VCaP (cell line): Measurements from ENCODE around the gene PGS1.

ENCODE experiments used
- H3K27ac ChIP-seq: fragments of 450-650 bp; 2 replicates; pipeline ENCODE4 v1.5.1; 2017
- TF ChIP-seq, protein P1 (sequence below): fragments of 450-650 bp; conservative IDR thresholded peaks from 2 replicates; pipeline ENCODE4 v1.5.1; 2017; ENCODE audit warnings: mild to moderate bottlenecking, moderate library complexity

Gene PGS1

DNA sequence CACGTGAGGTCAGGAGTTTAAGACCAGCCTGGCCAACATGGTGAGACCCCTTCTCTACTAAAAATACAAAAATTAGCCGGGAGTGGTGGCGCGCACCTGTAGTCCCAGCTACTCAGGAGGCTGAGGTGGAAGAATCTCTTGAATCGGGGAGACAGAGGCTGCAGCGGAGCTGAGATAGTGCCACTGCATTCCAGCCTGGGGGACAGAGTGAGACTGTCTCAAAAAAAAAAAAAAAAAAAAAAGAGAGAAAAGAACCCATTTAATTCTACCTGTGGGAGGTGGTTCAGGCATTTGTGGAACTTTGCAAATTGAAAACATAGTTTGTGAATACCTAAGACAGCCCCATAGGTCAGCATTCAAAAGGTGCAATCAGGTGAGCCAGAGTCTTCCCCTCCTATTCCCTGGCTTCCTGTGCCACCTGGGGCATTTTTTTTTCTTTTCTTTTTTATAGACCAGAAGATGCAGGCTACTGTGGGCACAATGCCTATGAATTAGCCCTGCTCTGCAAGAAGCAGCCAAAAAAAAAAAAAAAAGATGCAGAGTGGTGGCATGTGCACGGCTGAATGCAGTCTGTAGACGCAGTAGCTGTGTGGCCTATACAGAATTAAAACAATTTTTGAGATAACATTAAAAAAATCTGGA lies 9.5 kb upstream of the PGS1 start:
- TF ChIP-seq, protein P1, sequence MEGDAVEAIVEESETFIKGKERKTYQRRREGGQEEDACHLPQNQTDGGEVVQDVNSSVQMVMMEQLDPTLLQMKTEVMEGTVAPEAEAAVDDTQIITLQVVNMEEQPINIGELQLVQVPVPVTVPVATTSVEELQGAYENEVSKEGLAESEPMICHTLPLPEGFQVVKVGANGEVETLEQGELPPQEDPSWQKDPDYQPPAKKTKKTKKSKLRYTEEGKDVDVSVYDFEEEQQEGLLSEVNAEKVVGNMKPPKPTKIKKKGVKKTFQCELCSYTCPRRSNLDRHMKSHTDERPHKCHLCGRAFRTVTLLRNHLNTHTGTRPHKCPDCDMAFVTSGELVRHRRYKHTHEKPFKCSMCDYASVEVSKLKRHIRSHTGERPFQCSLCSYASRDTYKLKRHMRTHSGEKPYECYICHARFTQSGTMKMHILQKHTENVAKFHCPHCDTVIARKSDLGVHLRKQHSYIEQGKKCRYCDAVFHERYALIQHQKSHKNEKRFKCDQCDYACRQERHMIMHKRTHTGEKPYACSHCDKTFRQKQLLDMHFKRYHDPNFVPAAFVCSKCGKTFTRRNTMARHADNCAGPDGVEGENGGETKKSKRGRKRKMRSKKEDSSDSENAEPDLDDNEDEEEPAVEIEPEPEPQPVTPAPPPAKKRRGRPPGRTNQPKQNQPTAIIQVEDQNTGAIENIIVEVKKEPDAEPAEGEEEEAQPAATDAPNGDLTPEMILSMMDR: no peak

DNA sequence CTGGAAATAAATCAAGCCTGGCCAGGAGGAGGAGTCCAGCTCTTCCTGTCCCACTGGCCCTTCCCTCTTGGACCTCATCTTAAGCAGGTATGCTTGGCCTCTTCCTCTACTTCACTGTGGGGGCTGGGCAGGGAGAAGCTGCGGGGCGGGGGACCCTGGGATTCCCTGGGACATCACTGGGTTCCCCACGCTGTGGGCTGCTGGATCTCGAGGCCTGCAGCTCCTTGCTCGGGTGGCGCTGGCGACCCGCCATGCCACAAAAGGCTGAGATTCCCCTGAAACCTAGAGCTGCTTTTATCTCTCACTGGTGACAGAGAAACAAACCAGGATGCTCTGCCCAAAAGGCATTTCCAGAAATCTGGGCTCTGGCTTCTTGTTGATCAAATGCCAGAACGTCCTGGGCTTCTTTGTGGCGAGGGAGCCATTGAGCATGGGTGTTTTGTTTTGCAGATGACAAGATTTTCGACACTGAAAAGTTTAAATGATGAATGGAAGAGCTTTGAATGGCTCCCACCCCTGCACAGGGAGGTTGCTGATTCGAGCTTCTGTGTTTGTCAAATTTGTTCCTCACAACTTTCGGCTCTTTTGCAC lies 8.6 kb upstream of the PGS1 start:
- TF ChIP-seq, protein P1: no peak
- H3K27ac ChIP-seq: peak overlapping the region; percentile 57

More for the DNA sequence above, 9.5 kb upstream of the PGS1 start:
- peak overlapping the region; percentile 57 for H3K27ac ChIP-seq

DNA sequence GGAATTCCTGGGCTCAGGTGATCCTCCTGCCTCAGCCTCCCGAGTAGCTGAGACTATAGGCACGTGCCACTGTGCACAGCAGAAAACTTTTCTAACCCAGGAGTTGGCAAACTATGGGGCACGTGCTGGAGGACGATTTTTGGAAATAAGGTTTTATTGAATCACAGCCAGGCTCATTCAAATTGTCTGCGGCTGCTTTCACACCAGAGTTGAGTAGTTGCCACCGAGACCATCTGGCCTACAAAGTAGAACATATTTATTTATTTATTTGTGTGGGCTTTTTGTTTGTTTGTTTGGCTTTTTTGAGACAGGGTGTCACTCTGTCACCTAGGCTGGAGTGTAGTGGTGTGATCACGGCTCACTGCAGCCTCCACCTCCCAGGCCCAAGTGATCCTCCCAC lies 7.4 kb upstream of the PGS1 start:
- TF ChIP-seq, protein P1: no peak
- H3K27ac ChIP-seq: no peak overlapping the region

DNA sequence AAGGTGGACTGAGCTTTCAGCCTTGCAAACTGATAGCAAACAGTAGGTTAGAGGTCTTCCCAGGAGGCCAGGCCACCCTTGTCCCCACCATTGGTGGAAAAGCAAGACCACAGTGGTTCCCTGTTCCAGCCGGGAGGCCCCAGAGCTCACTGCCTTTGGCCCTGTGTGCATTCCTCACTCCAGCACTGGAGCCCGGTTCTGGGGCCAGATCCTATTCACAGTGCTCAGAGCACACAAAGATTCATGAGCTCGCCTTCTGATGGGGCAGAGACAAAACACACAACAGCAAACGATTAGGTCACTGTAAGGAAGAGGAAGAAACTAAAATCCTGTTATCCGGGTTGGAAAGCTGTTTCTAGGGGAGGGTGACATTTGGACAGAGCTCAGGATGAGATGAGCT lies 5.6 kb upstream of the PGS1 start:
- no peak overlapping the region for H3K27ac ChIP-seq
- TF ChIP-seq, protein P1: no peak

DNA sequence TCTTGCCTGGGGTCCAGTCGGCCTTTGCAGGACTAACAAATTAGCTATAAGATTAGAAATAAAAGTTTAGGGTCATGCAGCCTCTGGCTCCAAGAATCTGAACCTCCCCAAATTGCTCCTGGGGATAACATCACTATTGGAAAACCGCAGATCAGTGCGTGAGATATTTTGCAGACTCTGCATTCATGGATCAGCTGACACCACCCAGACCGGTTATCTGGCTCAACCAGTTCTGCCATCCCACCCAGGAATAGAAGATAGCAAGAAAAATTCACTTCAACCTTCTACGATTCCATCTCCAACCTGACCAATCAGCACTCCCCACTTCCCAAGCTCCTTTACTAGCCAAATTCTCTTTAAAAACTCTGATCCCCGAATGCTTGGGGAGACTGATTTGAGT lies 4.3 kb upstream of the PGS1 start:
- TF ChIP-seq, protein P1: no peak
- H3K27ac ChIP-seq: peak overlapping the region; percentile 23

DNA sequence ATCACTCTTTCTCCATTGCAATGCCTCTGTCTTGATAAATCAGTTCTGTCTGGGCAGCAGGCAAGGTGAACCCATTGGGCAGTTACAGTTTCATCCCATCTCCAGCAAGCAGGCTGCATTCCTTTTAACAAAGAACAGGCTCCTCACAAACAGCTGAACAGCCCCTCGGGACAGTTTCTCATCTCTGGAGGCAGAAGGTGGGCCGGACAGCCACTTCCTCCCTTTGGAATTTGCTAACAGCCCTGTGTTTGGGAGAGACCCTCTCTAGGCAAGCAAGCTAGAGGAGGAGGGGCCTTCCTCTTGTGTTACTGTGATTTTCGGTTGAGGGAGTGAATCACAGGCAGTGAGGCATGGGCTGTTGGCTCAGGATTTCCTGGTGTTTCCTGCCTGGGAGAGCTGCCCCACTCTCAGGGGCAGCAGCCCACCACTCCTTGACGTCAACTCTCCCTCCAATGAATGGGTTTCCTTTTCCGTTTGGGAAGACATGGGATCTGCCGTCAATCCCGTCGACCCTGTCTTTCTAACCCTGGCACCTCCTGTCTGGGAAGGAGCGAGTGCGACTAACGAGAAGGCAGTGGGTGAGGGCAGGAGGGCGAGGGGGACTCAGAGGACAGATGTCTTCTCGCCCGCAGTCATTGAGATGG lies 3.7 kb upstream of the PGS1 start:
- peak overlapping the region; percentile 23 for H3K27ac ChIP-seq
- TF ChIP-seq, protein P1: no peak

DNA sequence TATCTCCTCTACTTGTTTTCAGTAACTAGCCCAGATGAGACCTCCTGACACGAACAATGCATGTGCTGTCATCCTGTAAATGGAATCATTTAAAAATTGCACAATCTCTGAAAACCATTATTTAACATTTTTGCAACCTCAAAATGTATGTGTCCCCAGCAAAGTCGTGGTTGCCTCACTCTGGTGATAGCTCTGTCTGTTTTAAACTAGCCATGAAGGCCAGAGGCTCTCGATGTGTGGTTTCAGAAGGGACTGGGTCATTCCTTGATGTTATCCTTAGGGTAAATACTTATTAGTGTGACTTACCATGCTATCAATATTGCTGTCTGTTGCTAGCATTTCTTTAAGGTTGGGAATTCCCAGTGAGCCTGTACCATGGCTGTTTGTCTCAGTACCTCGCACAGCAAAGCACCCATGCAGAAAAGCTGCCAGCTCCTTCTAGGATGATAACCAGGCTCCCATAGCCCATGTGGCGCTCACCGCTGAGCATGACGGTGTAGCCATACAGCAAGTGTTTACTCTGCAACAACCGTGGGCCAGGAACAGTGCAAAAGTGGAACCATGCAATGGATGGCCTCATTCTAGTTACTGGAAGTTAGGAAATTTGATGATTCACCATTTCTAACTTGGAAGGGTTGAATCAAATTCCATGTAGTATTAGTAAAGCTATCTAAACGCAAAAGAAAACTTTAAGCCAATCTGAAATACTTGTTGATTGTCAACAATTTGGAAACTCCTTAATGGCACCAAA lies 2.9 kb upstream of the PGS1 start:
- H3K27ac ChIP-seq: no peak overlapping the region; the same call in 1 of the 2 replicates
- TF ChIP-seq, protein P1: no peak
